GM12878 (cell line): ENCODE data around the gene CLPX. TPM values are rescaled to one million over a fixed set of nuclear protein-coding genes. Genes with fewer than 3 reads are reported as not detected.
"Not testable (repeated sequence)": the region's sequence is repeated elsewhere in the genome, so short reads cannot be mapped to it uniquely, and the experiment has no call there.

Experiments
- ATAC-seq: fragments of 200-7000 bp; cut with Tn5 transposase; 3 replicates; pipeline ENCODE4 v1.9.1; 2020; ENCODE audit warnings: mild to moderate bottlenecking, moderate library complexity
- BruUV-seq: library from RNA; stranded (reverse); fragments of 400-500 nt; replicated peaks from 2 replicates; lab custom pipeline; 2021; lab: Mats Ljungman, UMichigan
- CTCF ChIA-PET: fragments of 300-600 bp; sonication (Branson Sonifier 250); formaldehyde crosslinking; extraction: SDS; loops from one replicate; lab custom pipeline; 2021; ENCODE audit warnings: inconsistent platforms; lab: Yijun Ruan, JAX
- POLR2A ChIA-PET: fragments of 350-600 bp; formaldehyde crosslinking; extraction: SDS; loops from one replicate; lab custom pipeline; 2021; ENCODE audit warnings: inconsistent platforms; lab: Charles Lee
- RAD21 ChIA-PET: fragments of 300-600 bp; sonication (Branson Sonifier 250); formaldehyde crosslinking; loops from one replicate; lab custom pipeline; 2023; ENCODE audit warnings: antibody characterized with exemption; ENCODE audit not compliant: unreplicated experiment; lab: Charles Lee
- SMC1A ChIA-PET: fragments of 300-600 bp; sonication (Branson Sonifier 250); formaldehyde crosslinking; loops from one replicate; lab custom pipeline; 2023; ENCODE audit not compliant: unreplicated experiment, uncharacterized antibody; lab: Charles Lee
- DNase-seq: peaks from one replicate; pipeline ENCODE4 v3.0.0-alpha.2; 2011; ENCODE audit warnings: low read depth, low spot score
- FAIRE-seq: peaks from 3 replicates; lab custom pipeline; 2011; peaks lifted over from hg19 to GRCh38; lab: Jason Lieb, UNC
- H2AFZ ChIP-seq: 2 replicates; pipeline ENCODE4 v1.6.0; 2011; ENCODE audit warnings: low read depth, low read length, control low read depth; ENCODE audit not compliant: control insufficient read depth
- H3K27ac ChIP-seq: 2 replicates; pipeline ENCODE4 v1.5.1; 2011; ENCODE audit warnings: control low read depth; ENCODE audit not compliant: control insufficient read depth, insufficient read depth
- H3K27me3 ChIP-seq, 2 experiments: replicated peaks in 1 of 2; 2 replicates each; pipeline versions ENCODE4 v1.6.0 to v1.6.1; 2011; ENCODE audit warnings: low read length in 1 of 2; ENCODE audit not compliant: control insufficient read depth in 2 of 2, insufficient read depth in 2 of 2
- H3K36me3 ChIP-seq, 2 experiments: 2 replicates each; pipeline ENCODE4 v1.5.1; 2011; ENCODE audit warnings: low read length in 1 of 2; ENCODE audit not compliant: control insufficient read depth in 2 of 2, insufficient read depth in 2 of 2
- H3K4me1 ChIP-seq: 2 replicates; pipeline ENCODE4 v1.6.1; 2011; ENCODE audit warnings: mild to moderate bottlenecking, low read length, moderate library complexity, mixed read lengths; ENCODE audit not compliant: control insufficient read depth, insufficient read depth
- H3K4me2 ChIP-seq: 2 replicates; pipeline ENCODE4 v1.6.0; 2011; ENCODE audit warnings: control low read depth; ENCODE audit not compliant: control insufficient read depth, insufficient read depth
- H3K4me3 ChIP-seq: fragments of 200-600 bp; sonication (generic); 2 replicates; pipeline ENCODE4 v1.5.1; 2016
- H3K79me2 ChIP-seq: 2 replicates; pipeline ENCODE4 v1.6.0; 2011; ENCODE audit warnings: low read length; ENCODE audit not compliant: control insufficient read depth, insufficient read depth
- H3K9ac ChIP-seq: 2 replicates; pipeline ENCODE4 v1.8.0; 2011; ENCODE audit warnings: low read length, control low read depth, mixed read lengths; ENCODE audit not compliant: control insufficient read depth, insufficient read depth
- H3K9me3 ChIP-seq: replicated peaks from 3 replicates; pipeline ENCODE4 v1.5.1; 2011; ENCODE audit warnings: mild to moderate bottlenecking, low read length; ENCODE audit not compliant: control insufficient read depth, insufficient read depth
- H4K20me1 ChIP-seq: 2 replicates; pipeline ENCODE4 v1.6.0; 2011; ENCODE audit not compliant: control insufficient read depth, insufficient read depth
- CTCF ChIP-seq, 3 experiments: IDR thresholded peaks in 2 of 3; conservative IDR thresholded peaks in 1 of 3; 2 replicates each; pipeline ENCODE4 v1.5.1; 2011; ENCODE audit warnings: low read depth in 3 of 3, low read length in 3 of 3, mild to moderate bottlenecking in 3 of 3, control low read depth in 2 of 3, moderate library complexity in 2 of 3, inconsistent platforms in 1 of 3, mixed read lengths in 1 of 3; ENCODE audit not compliant: control insufficient read depth in 2 of 3, insufficient read depth in 1 of 3; ENCODE audit errors: extremely low read depth in 1 of 3
- WGBS: methylation state at CpG from one replicate; pipeline ENCODE4 v1.1.6; 2016; ENCODE audit warnings: low lambda C conversion rate; ENCODE audit not compliant: insufficient replicate concordance, insufficient coverage; ENCODE audit errors: missing lambda C conversion rate; 5-methylcytosine and 5-hydroxymethylcytosine counted together
- in situ Hi-C: fragments of 300-500 bp; cut with MboI; formaldehyde crosslinking; loops from 9 replicates; pipeline ENCODE4 v1.14.3; 2018; ENCODE audit warnings: mixed read lengths
- intact Hi-C: fragments of 100-400 bp; cut with micrococcal nuclease; formaldehyde crosslinking; loops from one replicate; pipeline ENCODE4 v1.14.2; 2022; ENCODE audit not compliant: unreplicated experiment
- polyA plus RNA-seq, 11 experiments: library from polyadenylated mRNA; depleted of rRNA in 4 of 11; unstranded in 6 of 11; stranded (reverse) in 5 of 11; fragments of >200 nt; fragmentation: Nextera tagmentation in 4 of 11; fragmentation: Illumina TruSeq in 1 of 11; extraction: Ambion mirVana in 4 of 11; extraction: Trizol in 1 of 11; gene quantifications; 1 replicate in 1 of 11; 2 replicates in 10 of 11; pipeline versions ENCODE4 v1.2.1 to v1.2.3, GENCODE V29; 2011 to 2016; ENCODE audit warnings: inconsistent platforms in 2 of 11, missing spikeins in 2 of 11, low read depth in 1 of 11
- total RNA-seq, 4 experiments: library from RNA; depleted of rRNA in 3 of 4; stranded (reverse); fragments of >200 nt in 3 of 4; fragmentation: Illumina TruSeq in 1 of 4; extraction: Trizol in 1 of 4; gene quantifications; 2 replicates each; pipeline versions ENCODE4 v1.2.1 to v1.2.3, GENCODE V29; 2013 to 2021

The CLPX gene
- total and polyA plus RNA-seq, 10 of the 15 experiments (the other 5 are each of a cell fraction or from before 2014, with no cell fraction given), result 10.1 to 57.4 (median 31.3) TPM

- peak; percentile 59 to 84 (median 63); a peak in 5 of 6 replicates for TF ChIP-seq CTCF (IDR thresholded peaks at IDR 0.05 in 2 of 3, conservative IDR thresholded peaks at IDR 0.05 in 1 of 3; ENCODE audit: control insufficient read depth in 2 of 3, extremely low read depth in 1 of 3, insufficient read depth in 1 of 3, low read depth in 3 of 3, low read length in 3 of 3)
These were observed 4.1 kb upstream of the CLPX start (continued) for GRCh38 chr15:65189102-65189740.

GRCh38 chr15:65188472-65188871, 3.3 kb upstream of the CLPX start:
- not testable (repeated sequence) for H3K27me3 ChIP-seq, ATAC-seq, H2AFZ ChIP-seq, H3K4me2 ChIP-seq, DNase-seq, H3K9ac ChIP-seq, H4K20me1 ChIP-seq, H3K36me3 ChIP-seq, H3K9me3 ChIP-seq, H3K4me1 ChIP-seq, H3K4me3 ChIP-seq, BruUV-seq, H3K27ac ChIP-seq, FAIRE-seq
- 74% methylated on average over 8 of the region's 9 CpGs for WGBS
- ChIA-PET CTCF (interaction anchor here (0.9 to 2.9 kb wide), 6 partner anchors 24 to 116 kb away, joined by 3 to 26 read pairs (median 4); partner anchors contain the start of gene RNU5B-1), POLR2A (interaction anchor here (0.6 kb wide), 1 partner anchor 83 kb away, joined by 3 read pairs; no protein-coding TSS in a partner anchor), SMC1A (interaction anchor here (1.3 to 1.7 kb wide), 2 partner anchors 82 to 116 kb away, joined by 4 to 5 read pairs; partner anchors contain the start of gene RNU5B-1), RAD21 (interaction anchor here (0.7 to 1.1 kb wide), 3 partner anchors 85 to 110 kb away, joined by 3 read pairs; no protein-coding TSS in a partner anchor)
- in situ Hi-C loops (loop anchor here (5.0 kb wide), 1 partner anchor 109 kb away; the partner anchor contains the start of gene RNU5A-1), intact Hi-C loops (loop anchor here (2.0 kb wide), 1 partner anchor 116 kb away; the partner anchor contains the start of gene RNU5B-1)
- H3K79me2 ChIP-seq, result peaks cover 16% of the 10 kb centered on the region
